Activated CD4-positive, alpha-beta T cell treated with anti-CD3 and anti-CD28 coated beads for 4 hours (primary cell): Measurements from ENCODE around the gene C3orf18.

Source experiments
- DNase-seq, 2 donors: peaks; one replicate each; pipeline ENCODE4 v3.0.0-alpha.2; 2020

C3orf18 gene

DNA sequence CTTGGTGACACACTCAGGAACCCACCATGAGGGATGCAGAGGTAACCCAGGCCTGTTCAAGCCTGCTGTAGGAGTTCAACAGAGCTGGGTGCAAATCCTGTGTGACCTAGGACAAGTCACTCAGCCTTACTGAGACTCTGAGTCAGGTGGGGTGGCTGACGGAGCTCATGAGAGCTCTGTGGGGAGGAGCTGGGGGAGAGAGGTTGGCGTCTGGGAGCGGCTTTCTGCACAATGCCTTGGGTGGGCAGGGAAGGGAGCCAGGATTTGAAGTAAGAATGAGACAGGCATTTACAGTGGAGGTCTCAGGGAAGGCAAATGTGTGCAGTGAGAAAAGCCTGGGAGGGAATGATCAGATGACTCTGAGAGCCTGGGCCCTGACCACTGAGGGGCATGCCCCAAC lies 18.3 kb downstream of the C3orf18 start:
- no peak for DNase-seq

DNA sequence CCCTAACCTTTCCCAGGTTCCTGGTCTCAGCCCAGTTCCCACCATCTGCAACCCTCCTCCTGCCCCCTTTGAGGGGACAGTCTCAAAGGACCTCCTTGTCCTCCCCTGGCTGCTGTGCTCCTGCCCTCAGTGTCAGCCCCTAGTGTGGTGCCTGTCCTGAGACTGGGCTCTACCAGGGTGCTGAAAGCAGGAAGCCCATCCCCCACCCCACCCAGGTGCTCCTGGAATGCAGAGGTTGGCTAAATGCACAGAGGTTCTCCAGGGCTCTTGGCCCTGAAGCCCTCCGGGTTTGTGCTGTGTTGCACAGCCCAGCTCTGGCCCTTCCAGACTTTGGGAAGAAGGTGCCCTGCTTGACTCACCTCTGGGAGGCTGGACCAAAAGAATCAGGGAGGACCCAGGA lies 21.8 kb downstream of the C3orf18 start:
- no peak for DNase-seq

DNA sequence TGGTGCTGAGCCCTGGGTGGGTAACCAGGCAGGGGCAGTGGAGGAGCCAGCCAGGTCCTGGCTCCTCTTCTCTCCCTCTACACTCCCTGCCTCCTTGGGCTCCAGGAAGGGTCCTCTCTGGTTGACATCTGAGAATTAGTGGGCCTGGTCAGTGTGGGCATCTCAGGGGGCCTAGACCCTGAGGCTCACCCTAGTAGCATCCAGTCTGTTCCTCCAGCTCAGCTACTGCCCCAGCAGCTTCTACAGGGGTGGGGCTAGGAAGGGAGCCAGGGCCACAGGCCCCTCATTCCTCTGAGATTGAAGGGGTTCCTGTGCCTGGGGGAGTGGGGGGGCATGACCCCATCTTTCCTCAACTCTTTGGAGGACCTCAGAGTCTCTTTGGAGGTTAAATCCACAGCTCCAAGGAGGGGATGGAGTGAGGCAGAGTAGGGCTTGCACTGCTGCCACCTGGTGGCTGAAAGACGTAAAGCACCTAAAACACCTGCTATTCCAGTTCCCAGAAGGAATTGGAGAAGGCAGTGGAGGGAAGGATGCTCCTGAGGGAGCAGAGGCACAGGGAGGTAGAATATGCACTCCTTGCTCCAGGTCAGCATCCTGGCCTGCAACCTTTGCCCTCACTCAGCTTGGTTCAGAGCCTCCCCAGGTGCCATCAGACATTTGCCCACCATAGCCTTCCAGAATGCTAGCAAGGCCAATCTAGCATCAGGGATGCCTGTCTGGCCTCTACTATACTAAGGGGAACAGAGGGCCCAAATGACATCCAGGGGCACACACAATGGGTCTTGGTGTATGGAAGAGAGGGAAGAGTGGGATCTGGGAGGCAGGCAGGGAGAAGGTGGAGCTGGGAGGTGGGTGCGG lies 25.1 kb downstream of the C3orf18 start:
- peak; percentile 44 to 63 for DNase-seq

DNA sequence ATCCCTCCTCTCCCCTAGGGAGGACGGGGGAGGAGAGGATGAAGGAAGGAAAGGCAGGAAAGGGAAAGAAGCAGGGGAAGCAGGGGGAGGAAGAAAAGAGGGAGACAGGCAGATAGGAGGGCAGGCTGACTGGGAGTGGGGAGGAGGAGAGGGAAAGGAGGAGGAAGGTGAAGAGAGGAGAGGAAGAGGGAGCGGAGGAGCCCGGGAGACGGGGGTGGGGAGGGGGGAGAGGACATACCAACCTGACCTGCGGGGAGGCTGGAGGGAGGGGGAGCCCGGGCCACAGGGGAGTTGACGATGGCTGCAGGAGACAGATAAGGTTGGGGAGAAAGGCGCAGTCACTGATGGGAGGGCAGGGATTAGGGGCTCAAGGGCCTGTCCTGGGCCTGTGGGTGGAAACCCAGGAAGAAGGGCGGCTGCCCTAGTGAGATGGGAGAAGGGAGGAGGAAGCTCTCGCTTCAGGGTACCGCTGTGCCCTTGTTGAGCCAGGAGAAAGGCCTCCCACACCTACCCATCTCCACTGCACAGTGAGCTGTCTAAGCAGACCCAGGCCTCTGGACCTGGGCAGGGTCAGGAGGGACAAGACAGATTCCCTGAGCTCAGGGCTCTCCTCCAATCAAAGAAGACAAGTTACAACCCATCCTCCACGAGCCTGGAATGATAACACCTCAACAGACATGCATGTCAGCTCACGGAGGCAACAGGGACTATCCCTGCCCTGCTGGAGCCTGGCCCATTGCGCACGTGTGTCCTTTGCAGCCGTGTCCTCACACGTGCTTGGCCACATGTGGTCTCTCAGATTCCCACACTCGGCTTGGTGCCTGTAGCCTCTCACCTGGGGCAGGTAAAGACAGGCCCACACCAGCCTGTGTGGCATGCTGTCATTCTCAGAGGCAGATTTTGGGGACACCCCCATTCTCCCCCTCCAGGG lies 27.9 kb downstream of the C3orf18 start:
- DNase-seq: no peak

DNA sequence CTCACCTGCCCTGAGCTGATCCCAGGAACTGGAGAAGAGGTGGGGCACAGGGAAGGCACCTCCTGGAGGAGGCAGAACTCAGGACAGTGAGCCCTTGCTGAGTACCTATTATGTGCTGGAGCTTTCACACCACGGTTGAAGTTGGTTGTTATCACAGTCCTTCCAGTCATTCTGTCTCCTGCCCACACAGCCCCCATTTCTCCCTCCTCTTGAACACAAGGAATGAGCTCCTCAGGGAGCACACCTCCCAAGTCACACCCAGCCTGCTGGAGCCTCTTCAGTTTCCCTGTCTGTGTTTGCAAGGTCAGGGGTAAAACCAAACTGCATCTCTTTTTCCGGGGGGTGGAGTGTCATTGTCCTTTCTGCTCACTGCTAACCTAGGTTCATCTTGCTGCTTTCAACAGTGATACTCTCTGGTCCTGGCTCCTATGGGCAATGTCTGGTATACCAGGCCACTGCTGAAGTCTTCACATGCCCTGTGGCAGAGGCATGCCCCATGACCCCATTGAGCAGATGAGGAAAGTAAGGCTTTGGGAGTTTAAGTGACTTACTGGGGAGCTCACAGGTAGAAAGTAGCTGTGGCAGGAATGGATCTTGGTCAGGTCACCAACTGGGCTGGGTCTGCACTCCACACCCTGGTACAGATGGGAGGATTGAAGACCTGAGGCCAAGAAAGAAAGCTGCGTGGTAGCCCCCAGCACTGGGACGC lies 30.0 kb downstream of the C3orf18 start:
- no peak for DNase-seq

DNA sequence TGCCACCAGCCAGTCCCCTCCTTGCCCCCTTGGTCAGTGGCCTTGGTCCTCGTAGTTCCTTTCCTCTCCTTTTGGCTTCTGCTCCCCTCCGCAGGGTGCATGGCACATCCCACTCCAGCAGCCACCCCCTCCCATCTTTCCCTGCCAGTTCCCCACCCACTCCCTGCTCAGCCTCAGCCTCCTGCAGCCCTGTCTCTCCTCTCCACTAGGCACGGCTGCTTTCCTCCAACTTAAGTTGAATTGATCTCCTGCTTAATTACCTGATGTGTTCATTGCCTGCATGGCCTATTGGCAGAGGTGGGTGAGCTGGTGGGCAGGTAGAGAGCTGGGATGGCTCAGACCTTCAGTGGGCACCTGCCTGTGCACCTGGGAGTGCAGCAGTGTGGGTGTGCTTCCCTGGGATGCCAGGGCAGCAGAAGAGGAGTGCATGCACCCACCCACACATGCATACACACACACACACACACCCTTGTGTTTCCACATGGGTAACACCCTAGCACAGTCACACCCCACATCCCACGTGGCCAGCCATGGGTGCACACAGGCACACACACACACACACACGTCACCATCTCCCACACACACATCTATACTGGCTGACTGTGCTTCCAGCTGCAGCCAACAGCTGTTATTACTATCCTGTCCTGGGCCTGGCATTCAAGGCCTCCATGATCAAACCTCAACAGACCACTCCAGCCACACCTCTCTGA lies 30.9 kb downstream of the C3orf18 start:
- no peak for DNase-seq

DNA sequence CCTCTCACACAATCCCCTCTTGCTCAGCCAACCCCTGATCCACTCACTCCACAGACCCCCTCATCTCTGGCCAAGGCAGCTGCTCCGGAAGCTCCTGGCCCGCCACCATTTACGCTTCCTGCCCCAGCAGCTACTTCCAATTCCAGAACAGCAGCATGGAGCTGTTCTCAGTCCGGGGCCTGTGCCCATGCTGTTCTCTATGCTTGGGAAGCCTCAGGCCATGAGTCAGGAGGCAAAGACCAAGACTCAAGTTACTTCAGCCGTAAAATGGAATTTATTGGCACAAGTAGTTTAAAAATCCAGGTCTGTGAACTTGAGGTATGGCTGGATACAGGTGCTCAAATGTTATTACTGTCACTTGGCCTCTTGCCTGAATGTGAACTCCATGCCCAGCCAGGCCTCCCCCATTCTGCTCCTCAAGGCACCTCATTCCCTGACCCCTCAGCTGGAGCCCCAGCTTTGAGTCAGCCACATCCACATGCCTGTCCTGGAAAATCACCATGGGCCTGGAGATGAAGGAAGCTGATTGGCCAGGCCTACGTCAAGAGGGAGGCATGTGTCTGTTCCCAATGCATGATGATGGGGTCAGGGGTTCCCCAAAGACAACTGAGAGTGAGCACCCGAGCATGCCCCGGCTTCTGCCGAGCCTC lies 32.7 kb downstream of the C3orf18 start:
- DNase-seq: no peak

DNA sequence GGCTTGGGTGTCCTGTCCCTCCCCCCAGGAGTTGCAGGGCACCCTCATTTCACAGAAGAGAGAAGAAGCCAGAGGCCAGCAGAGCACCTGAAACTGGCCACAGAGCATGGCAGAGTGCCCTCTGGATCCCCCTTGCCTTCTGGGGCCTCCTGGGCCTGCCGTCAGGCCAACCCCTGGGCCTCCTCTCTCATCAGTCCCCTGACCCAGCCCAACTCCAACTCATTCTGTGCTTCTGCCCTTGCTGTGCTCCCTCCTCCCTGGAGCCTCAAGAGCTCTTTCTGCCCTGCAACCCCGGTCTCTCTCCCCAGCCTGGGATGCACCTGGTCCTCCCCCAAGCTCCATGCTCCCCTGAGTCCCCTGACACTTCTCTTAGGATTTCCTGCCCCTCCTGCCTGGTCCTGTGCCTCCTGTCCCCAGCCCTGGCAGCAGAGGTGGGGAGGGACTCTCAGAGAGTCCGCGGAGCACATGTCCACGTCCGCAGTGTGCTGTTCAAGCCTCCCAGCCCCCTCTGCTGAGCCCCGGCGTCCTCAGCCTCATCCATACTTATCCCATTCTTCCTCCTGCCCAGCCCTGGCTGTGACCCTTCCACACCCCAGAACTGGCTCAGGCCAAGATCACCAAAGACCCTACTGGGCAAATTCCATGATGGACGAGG lies 33.6 kb downstream of the C3orf18 start:
- DNase-seq: no peak

DNA sequence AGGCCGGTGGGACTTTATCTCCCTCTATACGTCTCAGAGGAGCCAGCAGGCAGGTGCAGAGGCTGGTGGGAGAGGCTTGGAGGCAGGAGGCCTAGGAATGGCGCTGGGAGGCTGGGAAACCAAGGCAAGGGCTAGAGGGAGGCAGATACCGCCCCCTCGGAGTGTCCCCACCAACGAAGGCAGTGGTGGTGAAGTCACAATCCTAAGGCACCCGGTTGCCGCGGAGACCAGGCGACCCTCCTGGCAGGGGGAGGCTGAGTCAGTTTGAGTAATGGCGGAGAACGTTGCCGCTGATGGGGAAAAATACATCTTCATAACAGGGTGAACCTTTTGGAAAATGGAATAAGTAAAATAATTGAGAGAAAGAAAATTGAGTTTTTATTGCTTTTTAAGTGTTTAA lies 34.2 kb downstream of the C3orf18 start:
- DNase-seq: no peak

DNA sequence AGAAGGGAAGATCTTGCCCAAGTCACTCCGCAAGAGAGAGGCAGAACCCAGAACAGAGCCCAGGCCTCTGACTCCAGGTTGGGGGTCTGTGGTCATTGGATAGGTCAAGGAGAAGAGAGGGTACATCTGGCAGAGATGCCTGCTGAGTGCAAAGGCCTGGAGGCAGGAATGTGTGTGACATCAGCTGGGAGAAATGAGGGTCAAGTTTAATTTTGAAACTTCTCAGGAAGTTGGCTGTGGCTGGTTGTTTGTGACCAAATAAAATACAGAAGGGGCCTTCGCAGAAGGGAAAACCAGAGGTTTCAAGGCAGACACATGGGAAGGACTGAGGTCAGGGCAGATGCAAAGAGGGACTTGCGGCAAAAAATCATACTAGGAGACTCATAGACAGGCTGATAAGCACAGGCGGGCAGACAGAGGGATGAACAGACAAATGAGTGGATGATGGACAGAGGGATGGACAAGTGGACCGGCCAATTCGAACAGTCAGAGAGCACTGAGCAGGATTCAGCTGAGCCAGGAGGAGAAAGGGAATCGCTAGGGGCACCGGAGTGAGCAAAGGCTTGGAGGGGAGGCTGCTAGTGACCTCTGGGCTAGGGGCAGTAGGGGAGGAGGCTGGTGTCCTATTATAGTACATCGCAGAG lies 35.4 kb downstream of the C3orf18 start:
- no peak for DNase-seq

DNA sequence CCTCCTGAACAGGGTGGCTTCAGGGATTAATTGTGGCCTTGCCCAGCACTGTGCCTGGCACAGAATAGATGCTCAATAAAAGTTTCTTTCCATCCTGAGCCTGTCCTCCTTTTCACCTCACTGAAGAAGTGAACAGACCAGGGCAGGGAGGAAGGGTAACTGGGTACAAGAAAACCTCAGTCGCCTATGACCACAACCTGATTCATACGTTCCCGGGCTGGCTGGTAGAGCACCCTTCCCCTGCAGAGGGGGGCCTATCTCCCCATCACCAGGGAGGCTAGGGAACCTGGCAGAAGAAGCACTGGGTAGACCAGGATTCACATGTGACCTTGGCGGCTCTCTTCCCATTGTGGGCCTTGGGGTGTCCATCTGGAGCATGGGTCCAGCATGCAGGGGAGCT lies 36.3 kb downstream of the C3orf18 start:
- DNase-seq: no peak

DNA sequence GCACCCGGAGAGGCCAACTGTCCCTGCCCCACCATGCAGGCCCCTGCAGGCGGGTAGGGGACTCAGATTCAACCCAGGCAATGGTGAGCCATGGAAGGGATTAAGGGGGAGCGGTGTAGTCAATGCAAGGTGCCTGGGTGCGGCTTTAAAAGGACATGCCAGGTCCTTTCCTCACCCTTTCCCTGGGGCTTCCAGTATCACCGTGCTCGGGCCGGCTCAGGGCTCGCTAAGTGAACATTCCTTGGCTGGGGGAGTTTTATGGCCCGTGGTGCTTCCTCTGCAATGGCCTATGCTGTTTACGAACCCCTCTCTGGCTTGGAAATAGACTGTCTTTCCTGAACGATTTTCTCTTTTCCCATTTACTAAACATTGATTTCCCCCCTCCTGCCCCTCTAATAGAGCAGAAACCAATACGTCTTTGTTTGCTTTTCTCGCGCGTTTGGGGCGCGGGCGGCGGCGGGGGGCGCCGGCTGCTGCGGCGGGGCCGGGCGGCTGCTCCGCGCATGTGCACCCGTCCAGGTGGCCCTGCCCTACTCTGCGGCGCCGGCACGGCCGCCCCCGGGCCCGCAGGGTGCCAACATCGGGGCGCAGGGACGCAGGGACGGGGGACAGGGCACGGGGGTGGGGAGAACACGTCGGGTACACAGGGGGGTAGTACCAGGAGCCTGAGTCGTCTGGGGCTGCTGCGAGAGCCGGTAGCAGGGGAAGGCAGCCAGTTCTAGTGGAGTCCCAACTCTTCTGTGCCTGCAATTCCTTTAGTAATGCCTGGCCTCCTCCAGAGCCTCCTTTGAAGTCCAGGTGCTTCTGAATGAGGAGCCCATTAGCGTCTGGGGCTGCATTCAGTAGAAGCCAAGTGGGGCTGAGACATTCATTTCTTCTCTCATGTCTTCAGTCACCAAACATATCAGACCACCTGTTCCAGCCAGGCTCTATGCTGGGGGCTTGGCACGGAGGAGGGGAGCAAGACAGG lies 37.3 kb downstream of the C3orf18 start:
- no peak for DNase-seq

DNA sequence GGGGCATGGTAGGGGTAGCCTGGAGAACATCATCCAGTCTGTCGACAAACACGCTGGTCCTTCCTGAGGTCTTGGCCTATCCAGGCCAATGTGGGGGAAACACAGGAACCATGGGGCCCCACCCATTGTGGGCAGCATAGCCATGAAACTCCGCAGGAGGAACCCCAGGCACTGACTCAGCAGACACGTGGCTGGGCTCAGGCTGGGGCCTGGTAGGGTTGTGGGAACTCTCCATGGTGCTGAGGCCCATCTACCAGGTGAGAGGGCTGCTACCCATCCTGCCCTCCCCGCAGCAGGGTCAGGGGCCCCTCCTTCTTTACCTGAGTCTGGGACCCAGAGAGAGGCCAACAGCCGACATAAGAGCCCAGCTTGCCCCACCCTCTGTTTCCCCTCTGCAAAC lies 41.6 kb downstream of the C3orf18 start:
- DNase-seq: peak; percentile 21 to 26

DNA sequence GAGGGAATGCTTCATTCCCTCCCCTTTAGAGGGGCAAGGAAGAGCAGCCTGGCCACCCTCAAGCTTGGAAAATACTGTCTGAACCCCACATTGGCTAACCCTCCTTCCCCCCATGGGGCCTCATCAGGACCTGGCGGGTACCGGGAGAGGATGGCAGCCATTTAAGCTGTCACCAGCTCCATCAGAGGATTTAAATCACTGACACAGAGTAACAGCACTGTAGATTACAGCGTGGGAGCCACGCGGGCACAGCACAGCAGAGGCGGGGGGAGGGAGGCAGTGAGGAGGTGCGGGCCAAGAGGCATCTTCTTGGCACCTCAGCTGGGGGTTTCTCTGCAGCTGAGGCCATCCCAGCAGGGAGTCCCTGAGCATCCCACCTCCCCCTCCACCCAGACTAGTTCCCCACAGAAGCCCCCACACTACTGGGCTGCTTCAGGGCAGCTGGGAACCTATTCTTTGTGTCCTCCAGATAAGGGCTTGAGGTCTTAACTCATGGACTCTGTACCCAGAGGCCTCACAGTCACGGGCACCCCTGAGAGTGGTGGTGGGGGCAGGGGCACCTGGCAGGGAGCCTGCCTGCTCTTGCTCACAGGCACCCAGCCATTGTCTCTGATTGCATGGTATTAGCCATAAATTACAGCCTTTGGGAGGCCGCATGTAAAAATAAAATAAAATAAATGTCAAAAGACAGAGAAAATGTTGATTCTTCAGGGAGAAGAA lies 42.2 kb downstream of the C3orf18 start:
- DNase-seq: no peak

DNA sequence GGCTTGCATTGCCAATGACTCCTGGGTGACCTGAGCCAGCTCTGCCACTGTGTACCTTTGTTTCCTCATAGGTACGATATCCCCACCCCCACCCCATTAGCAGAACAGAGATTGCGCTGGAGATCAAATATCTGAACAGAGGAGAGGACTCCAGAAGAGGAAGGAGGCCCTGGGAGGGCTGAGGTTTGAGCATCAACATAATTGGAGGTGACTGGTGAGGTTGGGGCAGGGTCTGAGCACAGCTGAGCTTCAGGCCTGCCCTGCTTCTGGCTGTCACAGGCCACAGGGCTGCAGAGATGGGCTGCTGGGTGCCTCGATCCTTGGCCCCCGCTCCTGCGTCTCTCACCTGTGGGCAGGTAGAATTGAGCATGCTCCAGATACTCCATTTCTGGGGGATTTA lies 42.8 kb downstream of the C3orf18 start:
- no peak for DNase-seq

DNA sequence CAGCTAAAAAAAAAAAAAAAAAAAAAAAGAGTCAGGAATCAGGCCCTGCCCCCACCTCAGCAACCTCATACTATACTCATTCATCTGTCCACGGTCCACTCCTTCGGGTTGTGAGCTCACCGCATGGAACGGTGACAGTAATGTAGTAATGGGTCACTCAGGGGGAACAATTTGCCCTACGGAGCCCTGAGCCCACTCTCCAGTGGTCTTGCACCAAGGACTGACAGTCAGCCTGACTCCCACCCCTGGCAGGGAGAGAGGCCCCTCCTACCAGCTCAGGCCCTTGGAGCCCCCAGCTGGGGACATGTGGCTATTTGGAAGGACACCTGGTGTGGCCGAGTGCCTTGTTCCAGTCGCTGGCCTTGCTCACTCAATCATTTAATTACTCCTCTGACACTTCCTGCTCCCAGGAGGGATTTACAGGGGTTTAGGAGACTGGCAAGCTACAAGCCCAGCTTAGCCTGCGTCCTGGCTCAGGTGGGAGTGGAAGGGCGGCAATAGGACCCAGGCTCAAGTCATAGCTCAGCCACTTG lies 44.2 kb downstream of the C3orf18 start:
- no peak for DNase-seq

DNA sequence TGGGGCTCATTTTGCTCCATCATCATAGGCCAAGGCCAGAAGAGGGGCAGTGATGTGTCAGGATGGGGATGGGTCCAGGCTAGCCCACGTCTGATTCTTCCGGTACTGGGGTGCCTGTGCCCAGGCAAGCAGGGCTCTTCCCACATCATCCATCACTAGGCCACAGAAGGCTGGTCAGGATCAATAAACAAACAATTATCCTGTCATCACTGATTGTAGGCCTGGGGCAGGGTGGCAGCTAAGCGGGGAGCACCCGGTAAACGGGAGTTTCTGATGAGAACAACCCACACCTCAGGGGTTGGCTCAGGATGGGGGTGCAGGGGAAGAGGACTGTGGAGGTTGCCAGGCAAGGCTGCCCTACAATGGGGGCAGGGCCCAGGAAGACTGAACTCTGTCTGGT lies 46.0 kb downstream of the C3orf18 start:
- no peak for DNase-seq

DNA sequence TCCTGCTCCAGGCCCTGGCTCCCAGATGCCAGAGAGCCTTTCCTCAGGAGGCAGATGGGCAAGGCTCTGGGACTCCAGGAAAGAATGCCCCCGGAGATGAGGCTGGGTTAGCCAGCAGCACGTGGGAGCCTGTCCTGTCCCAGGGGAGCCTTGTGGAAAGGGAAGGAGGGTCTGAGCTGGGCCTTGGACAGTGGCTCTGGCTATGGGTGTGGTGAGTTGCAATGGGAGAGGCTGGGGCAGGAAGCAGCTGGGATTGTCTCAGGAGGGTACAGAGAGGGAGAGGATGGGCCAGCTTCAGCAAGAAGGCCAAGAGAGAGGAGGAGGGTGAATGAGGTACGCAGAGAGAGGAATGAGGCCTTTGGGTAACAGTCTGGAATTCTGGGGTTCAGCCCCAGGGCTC lies 46.7 kb downstream of the C3orf18 start:
- DNase-seq: no peak
